HEK293 (cell line): ENCODE data around the gene LRCH4.

ENCODE experiments used
- ZBTB17 ChIP-seq: fragments of 450-650 bp; formaldehyde crosslinking; IDR thresholded peaks from 2 replicates; pipeline ENCODE4 v1.5.1; 2016; ENCODE audit warnings: missing biosample characterization, missing genetic modification characterization
- ZBTB21 ChIP-seq: fragments of 450-650 bp; formaldehyde crosslinking; IDR thresholded peaks from 2 replicates; pipeline ENCODE4 v1.5.1; 2017; ENCODE audit warnings: missing biosample characterization, missing genetic modification characterization
- ZNF2 ChIP-seq: fragments of 450-650 bp; formaldehyde crosslinking; IDR thresholded peaks from 2 replicates; pipeline ENCODE4 v1.5.1; 2016; ENCODE audit warnings: missing biosample characterization, missing genetic modification characterization
- ZNF311 ChIP-seq: fragments of 450-650 bp; formaldehyde crosslinking; IDR thresholded peaks from 2 replicates; pipeline ENCODE4 v1.5.1; 2017; ENCODE audit warnings: missing biosample characterization, missing genetic modification characterization, borderline replicate concordance
- ZNF404 ChIP-seq: fragments of 450-650 bp; formaldehyde crosslinking; IDR thresholded peaks from 2 replicates; pipeline ENCODE4 v1.5.1; 2017; ENCODE audit warnings: missing biosample characterization, missing genetic modification characterization
- ZNF600 ChIP-seq: fragments of 450-650 bp; formaldehyde crosslinking; IDR thresholded peaks from 2 replicates; pipeline ENCODE4 v1.5.1; 2016; ENCODE audit warnings: missing biosample characterization, missing genetic modification characterization
- ZNF610 ChIP-seq: fragments of 450-650 bp; formaldehyde crosslinking; IDR thresholded peaks from 2 replicates; pipeline ENCODE4 v1.5.1; 2016; ENCODE audit warnings: missing biosample characterization, missing genetic modification characterization, borderline replicate concordance
- ZNF629 ChIP-seq: fragments of 450-650 bp; formaldehyde crosslinking; IDR thresholded peaks from 2 replicates; pipeline ENCODE4 v1.5.1; 2017; ENCODE audit warnings: missing biosample characterization, missing genetic modification characterization
- ZNF707 ChIP-seq: fragments of 450-650 bp; formaldehyde crosslinking; IDR thresholded peaks from 2 replicates; pipeline ENCODE4 v1.5.1; 2016; ENCODE audit warnings: missing biosample characterization, missing genetic modification characterization
- TF ChIP-seq, protein P1 (sequence below): fragments of 450-650 bp; formaldehyde crosslinking; IDR thresholded peaks from 2 replicates; pipeline ENCODE4 v1.5.1; 2016; ENCODE audit warnings: missing biosample characterization, missing genetic modification characterization
- TF ChIP-seq, protein P2 (sequence below): fragments of 450-650 bp; formaldehyde crosslinking; IDR thresholded peaks from 2 replicates; pipeline ENCODE4 v1.5.1; 2016; ENCODE audit warnings: missing biosample characterization, missing genetic modification characterization
- TF ChIP-seq, protein P3 (sequence below): fragments of 450-650 bp; formaldehyde crosslinking; IDR thresholded peaks from 2 replicates; pipeline ENCODE4 v1.5.1; 2016; ENCODE audit warnings: missing biosample characterization, missing genetic modification characterization
- TF ChIP-seq, protein P4 (sequence below): fragments of 450-650 bp; formaldehyde crosslinking; IDR thresholded peaks from 2 replicates; pipeline ENCODE4 v1.5.1; 2016; ENCODE audit warnings: missing biosample characterization, missing genetic modification characterization
- TF ChIP-seq, protein P5 (sequence below): fragments of 450-650 bp; formaldehyde crosslinking; IDR thresholded peaks from 2 replicates; pipeline ENCODE4 v1.5.1; 2016; ENCODE audit warnings: missing biosample characterization, missing genetic modification characterization

DNA sequence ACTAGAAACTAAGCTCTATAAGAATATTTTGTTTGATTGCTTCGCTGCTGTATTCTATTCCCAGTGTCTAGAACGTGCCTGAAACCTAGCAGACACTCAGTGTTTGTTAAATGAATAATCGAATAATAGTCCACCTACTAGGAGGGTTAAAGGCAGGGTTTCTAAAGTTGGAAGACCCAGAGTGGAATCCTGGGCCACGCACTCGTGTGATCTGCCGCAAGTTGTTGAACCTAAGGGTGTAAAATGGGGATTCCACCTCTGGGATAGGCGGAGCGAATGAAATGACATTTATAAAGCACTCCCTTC, 47.6 kb downstream of the LRCH4 start:
- TF ChIP-seq, protein P1, sequence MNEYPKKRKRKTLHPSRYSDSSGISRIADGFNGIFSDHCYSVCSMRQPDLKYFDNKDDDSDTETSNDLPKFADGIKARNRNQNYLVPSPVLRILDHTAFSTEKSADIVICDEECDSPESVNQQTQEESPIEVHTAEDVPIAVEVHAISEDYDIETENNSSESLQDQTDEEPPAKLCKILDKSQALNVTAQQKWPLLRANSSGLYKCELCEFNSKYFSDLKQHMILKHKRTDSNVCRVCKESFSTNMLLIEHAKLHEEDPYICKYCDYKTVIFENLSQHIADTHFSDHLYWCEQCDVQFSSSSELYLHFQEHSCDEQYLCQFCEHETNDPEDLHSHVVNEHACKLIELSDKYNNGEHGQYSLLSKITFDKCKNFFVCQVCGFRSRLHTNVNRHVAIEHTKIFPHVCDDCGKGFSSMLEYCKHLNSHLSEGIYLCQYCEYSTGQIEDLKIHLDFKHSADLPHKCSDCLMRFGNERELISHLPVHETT = no peak; the same call in 1 of the 2 replicates
- TF ChIP-seq, protein P2, sequence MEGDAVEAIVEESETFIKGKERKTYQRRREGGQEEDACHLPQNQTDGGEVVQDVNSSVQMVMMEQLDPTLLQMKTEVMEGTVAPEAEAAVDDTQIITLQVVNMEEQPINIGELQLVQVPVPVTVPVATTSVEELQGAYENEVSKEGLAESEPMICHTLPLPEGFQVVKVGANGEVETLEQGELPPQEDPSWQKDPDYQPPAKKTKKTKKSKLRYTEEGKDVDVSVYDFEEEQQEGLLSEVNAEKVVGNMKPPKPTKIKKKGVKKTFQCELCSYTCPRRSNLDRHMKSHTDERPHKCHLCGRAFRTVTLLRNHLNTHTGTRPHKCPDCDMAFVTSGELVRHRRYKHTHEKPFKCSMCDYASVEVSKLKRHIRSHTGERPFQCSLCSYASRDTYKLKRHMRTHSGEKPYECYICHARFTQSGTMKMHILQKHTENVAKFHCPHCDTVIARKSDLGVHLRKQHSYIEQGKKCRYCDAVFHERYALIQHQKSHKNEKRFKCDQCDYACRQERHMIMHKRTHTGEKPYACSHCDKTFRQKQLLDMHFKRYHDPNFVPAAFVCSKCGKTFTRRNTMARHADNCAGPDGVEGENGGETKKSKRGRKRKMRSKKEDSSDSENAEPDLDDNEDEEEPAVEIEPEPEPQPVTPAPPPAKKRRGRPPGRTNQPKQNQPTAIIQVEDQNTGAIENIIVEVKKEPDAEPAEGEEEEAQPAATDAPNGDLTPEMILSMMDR (tag by site-specific recombination) = no peak
- peak; percentile 49; the same call in 1 of the 2 replicates for TF ChIP-seq ZNF600 (tag by site-specific recombination)
- no peak for TF ChIP-seq ZNF610 (tag by site-specific recombination)
- TF ChIP-seq ZNF311 (tag by site-specific recombination) = no peak
- TF ChIP-seq, protein P3, sequence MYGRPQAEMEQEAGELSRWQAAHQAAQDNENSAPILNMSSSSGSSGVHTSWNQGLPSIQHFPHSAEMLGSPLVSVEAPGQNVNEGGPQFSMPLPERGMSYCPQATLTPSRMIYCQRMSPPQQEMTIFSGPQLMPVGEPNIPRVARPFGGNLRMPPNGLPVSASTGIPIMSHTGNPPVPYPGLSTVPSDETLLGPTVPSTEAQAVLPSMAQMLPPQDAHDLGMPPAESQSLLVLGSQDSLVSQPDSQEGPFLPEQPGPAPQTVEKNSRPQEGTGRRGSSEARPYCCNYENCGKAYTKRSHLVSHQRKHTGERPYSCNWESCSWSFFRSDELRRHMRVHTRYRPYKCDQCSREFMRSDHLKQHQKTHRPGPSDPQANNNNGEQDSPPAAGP (tag by site-specific recombination) = peak; percentile 17; the same call in 1 of the 2 replicates
- no peak for TF ChIP-seq ZNF629 (tag by site-specific recombination)
- TF ChIP-seq, protein P4, sequence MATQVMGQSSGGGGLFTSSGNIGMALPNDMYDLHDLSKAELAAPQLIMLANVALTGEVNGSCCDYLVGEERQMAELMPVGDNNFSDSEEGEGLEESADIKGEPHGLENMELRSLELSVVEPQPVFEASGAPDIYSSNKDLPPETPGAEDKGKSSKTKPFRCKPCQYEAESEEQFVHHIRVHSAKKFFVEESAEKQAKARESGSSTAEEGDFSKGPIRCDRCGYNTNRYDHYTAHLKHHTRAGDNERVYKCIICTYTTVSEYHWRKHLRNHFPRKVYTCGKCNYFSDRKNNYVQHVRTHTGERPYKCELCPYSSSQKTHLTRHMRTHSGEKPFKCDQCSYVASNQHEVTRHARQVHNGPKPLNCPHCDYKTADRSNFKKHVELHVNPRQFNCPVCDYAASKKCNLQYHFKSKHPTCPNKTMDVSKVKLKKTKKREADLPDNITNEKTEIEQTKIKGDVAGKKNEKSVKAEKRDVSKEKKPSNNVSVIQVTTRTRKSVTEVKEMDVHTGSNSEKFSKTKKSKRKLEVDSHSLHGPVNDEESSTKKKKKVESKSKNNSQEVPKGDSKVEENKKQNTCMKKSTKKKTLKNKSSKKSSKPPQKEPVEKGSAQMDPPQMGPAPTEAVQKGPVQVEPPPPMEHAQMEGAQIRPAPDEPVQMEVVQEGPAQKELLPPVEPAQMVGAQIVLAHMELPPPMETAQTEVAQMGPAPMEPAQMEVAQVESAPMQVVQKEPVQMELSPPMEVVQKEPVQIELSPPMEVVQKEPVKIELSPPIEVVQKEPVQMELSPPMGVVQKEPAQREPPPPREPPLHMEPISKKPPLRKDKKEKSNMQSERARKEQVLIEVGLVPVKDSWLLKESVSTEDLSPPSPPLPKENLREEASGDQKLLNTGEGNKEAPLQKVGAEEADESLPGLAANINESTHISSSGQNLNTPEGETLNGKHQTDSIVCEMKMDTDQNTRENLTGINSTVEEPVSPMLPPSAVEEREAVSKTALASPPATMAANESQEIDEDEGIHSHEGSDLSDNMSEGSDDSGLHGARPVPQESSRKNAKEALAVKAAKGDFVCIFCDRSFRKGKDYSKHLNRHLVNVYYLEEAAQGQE (tag by site-specific recombination) = no peak
- TF ChIP-seq ZBTB17 (tag by site-specific recombination) = no peak
- TF ChIP-seq ZBTB21 (tag by site-specific recombination) = no peak
- TF ChIP-seq, protein P5, sequence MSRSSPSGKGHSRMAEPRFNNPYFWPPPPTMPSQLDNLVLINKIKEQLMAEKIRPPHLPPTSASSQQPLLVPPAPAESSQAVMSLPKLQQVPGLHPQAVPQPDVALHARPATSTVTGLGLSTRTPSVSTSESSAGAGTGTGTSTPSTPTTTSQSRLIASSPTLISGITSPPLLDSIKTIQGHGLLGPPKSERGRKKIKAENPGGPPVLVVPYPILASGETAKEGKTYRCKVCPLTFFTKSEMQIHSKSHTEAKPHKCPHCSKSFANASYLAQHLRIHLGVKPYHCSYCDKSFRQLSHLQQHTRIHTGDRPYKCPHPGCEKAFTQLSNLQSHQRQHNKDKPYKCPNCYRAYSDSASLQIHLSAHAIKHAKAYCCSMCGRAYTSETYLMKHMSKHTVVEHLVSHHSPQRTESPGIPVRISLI = no peak
- no peak for TF ChIP-seq ZNF404 (tag by site-specific recombination)
- no peak for TF ChIP-seq ZNF2
- TF ChIP-seq ZNF707 = no peak
